C4-2B (cell line): ENCODE measurements around the gene PPTC7.

Experiments
- CTCF ChIP-seq: fragments of 450-650 bp; conservative IDR thresholded peaks from 2 replicates; pipeline ENCODE4 v1.5.1; 2017; ENCODE audit warnings: mild to moderate bottlenecking
- ZFX ChIP-seq: fragments of 450-650 bp; IDR thresholded peaks from 2 replicates; pipeline ENCODE4 v1.6.1; 2017

- TF ChIP-seq ZFX (no peak), CTCF (no peak)
Measured at GRCh38 chr12:110622582-110622981, 39.5 kb upstream of the PPTC7 start.
